ENCODE results near the gene CST8. TPM values are rescaled to one million over a fixed set of nuclear protein-coding genes. Genes with fewer than 3 reads are reported as not detected.

CST8 gene
- polyA plus RNA-seq, 1 of the 3 experiments (the other 2 are of a cell fraction): not detected

DNA sequence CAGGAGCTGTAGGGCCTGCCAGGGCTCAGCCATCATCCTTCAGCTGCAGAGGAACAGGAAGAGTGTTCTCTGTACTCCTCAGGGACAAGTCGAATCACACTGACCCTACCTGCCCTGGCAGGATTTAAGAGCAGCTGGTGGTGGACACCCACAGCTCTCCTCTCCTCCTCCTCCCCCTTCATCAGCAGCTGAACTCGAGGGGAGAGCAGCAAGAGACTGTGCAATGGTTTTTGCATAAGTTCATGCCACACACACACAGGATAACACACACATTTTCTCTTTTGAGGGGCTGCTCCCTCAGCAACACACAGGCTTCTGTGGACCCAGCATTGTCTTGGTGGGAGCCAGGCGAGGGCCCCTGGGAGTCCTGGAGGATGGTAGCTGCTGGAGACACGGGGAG is 38.1 kb upstream of the CST8 start, which contains the start of gene CST11:
CST11 (minus strand) TSS at position 101 of the 400 bp plus-strand sequence; CDS start at position 36, 65 bp downstream.
- no peaks in the 10 kb centered on the region for H3K79me2 ChIP-seq (ENCODE audit: insufficient read depth)
- TF ChIP-seq, protein P1, sequence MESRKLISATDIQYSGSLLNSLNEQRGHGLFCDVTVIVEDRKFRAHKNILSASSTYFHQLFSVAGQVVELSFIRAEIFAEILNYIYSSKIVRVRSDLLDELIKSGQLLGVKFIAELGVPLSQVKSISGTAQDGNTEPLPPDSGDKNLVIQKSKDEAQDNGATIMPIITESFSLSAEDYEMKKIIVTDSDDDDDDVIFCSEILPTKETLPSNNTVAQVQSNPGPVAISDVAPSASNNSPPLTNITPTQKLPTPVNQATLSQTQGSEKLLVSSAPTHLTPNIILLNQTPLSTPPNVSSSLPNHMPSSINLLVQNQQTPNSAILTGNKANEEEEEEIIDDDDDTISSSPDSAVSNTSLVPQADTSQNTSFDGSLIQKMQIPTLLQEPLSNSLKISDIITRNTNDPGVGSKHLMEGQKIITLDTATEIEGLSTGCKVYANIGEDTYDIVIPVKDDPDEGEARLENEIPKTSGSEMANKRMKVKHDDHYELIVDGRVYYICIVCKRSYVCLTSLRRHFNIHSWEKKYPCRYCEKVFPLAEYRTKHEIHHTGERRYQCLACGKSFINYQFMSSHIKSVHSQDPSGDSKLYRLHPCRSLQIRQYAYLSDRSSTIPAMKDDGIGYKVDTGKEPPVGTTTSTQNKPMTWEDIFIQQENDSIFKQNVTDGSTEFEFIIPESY (IDR thresholded peaks at IDR 0.05; ENCODE audit: borderline replicate concordance, low read depth): no peak
- H3K9me2 ChIP-seq: no peaks in the 10 kb centered on the region
- ChIA-PET POLR2A (no interaction called here), CTCF (interaction anchor here (1.5 kb wide), 2 partner anchors 9 to 11 kb away, joined by 4 to 5 read pairs; no protein-coding TSS in a partner anchor)
- no peak within 1 kb of the TSS for H3K27ac ChIP-seq (ENCODE audit: low read depth in 2 of 2, low read length in 1 of 2)
- H3K9me3 ChIP-seq: no peaks in the 10 kb centered on the region
- no peaks in the 10 kb centered on the region for H4K20me1 ChIP-seq (ENCODE audit: insufficient read depth)
- no peak within 1 kb of the TSS for H3K4me3 ChIP-seq (ENCODE audit: low read depth in 2 of 2, low read length in 1 of 2)
- H3F3A ChIP-seq (replicated peaks; ENCODE audit: insufficient read depth): no peaks in the 10 kb centered on the region
- no peak within 1 kb of the TSS for H2AFZ ChIP-seq (ENCODE audit: low read depth)
- no peak within 1 kb of the TSS for H3K9ac ChIP-seq
- no peak within 1 kb of the TSS for H3K4me2 ChIP-seq
- H3K36me3 ChIP-seq (replicated peaks in 1 of 2; ENCODE audit: control insufficient read depth in 1 of 2, insufficient read depth in 2 of 2, low read length in 1 of 2): no peaks in the 10 kb centered on the region
- no peak for DNase-seq
- 0% methylated on average over 3 of the region's 4 CpGs for WGBS (ENCODE audit: low lambda C conversion rate)
- no peaks in the 10 kb centered on the region for H3K4me1 ChIP-seq (ENCODE audit: control insufficient read depth in 1 of 2, insufficient read depth in 2 of 2, low read depth in 1 of 2, low read length in 1 of 2)
- H3K27me3 ChIP-seq (ENCODE audit: insufficient read depth): peaks cover 41% of the 10 kb centered on the region

DNA sequence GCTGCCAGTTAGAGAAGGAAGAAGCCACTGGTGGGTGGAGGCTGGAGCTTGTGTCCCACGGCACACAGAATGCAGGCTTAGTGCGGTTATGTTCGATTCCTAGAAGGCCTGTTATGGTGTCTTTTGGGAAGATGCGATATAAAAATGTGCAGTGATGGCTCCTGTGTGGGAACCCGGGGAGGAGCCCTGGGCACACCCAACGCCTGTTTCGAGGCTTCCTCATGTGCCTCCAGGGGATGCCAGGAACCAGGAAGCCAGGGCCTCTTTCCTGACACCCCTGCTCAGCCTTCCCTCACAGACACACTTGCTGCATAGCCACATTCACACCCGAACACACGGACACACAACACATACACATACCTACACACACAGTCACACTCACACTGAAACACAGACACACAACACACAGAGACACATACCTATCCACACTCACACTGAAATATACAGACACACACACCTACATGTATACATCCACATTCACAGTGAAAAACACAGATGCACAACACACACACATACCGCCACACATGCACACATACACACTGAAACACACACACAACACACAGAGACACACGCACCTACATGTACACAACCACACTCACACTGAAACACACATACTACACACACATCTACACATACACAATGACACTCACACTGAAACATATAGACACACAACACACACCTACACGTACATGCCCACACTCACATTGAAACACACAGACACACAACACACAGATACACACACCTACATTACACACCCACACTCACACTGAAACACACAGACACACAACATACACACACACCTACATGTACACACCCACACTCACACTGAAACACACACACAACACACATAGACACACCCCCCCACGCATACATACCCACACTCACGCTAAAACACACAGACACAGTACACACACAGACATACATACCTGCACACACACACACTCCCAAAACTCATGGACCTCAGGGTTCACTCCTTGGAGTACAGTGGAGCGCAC is 37.1 kb upstream of the CST8 start:
- no peaks in the 10 kb centered on the region for H3F3A ChIP-seq (replicated peaks; ENCODE audit: insufficient read depth)
- H3K36me3 ChIP-seq (replicated peaks in 1 of 2; ENCODE audit: control insufficient read depth in 1 of 2, insufficient read depth in 2 of 2, low read length in 1 of 2): no peaks in the 10 kb centered on the region
- no peak overlapping the region for H3K4me3 ChIP-seq (ENCODE audit: low read depth in 2 of 2, low read length in 1 of 2)
- ChIA-PET CTCF (interaction anchor here (1.5 kb wide), 1 partner anchor 10 kb away, joined by 5 read pairs; no protein-coding TSS in a partner anchor), POLR2A (no interaction called here)
- no peak for DNase-seq
- no peaks in the 10 kb centered on the region for H3K4me1 ChIP-seq (ENCODE audit: control insufficient read depth in 1 of 2, insufficient read depth in 2 of 2, low read depth in 1 of 2, low read length in 1 of 2)
- H2AFZ ChIP-seq (ENCODE audit: low read depth): no peak overlapping the region
- H3K9me3 ChIP-seq: no peaks in the 10 kb centered on the region
- H3K9me2 ChIP-seq: no peaks in the 10 kb centered on the region
- 42% methylated on average over 14 of the region's 15 CpGs for WGBS (ENCODE audit: low lambda C conversion rate)
- no peak overlapping the region for H3K9ac ChIP-seq
- H3K4me2 ChIP-seq: no peak overlapping the region
- H3K79me2 ChIP-seq (ENCODE audit: insufficient read depth): no peaks in the 10 kb centered on the region
- TF ChIP-seq, protein P2, sequence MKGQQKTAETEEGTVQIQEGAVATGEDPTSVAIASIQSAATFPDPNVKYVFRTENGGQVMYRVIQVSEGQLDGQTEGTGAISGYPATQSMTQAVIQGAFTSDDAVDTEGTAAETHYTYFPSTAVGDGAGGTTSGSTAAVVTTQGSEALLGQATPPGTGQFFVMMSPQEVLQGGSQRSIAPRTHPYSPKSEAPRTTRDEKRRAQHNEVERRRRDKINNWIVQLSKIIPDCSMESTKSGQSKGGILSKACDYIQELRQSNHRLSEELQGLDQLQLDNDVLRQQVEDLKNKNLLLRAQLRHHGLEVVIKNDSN (IDR thresholded peaks at IDR 0.05; ENCODE audit: borderline replicate concordance, low read depth): no peak
- no peak for TF ChIP-seq FOSL2 (IDR thresholded peaks at IDR 0.05; ENCODE audit: borderline replicate concordance, low read depth)
- no peak for TF ChIP-seq GABPA (IDR thresholded peaks at IDR 0.05; ENCODE audit: low read depth)
- TF ChIP-seq, protein P3, sequence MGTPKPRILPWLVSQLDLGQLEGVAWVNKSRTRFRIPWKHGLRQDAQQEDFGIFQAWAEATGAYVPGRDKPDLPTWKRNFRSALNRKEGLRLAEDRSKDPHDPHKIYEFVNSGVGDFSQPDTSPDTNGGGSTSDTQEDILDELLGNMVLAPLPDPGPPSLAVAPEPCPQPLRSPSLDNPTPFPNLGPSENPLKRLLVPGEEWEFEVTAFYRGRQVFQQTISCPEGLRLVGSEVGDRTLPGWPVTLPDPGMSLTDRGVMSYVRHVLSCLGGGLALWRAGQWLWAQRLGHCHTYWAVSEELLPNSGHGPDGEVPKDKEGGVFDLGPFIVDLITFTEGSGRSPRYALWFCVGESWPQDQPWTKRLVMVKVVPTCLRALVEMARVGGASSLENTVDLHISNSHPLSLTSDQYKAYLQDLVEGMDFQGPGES (IDR thresholded peaks at IDR 0.05; ENCODE audit: low read depth, low read length): no peak
- TF ChIP-seq CHD2 (IDR thresholded peaks at IDR 0.05; ENCODE audit: low read length, partially characterized antibody): no peak
- TF ChIP-seq GATA2 (CRISPR knock-in tag; IDR thresholded peaks at IDR 0.05): no peak
- no peak for TF ChIP-seq TAF1 (IDR thresholded peaks at IDR 0.05; ENCODE audit: borderline replicate concordance, low read depth, low read length)
- TF ChIP-seq NFIC (IDR thresholded peaks at IDR 0.05; ENCODE audit: borderline replicate concordance): no peak
- TF ChIP-seq RXRA (IDR thresholded peaks at IDR 0.05; ENCODE audit: borderline replicate concordance, low read depth): no peak
- H3K27me3 ChIP-seq (ENCODE audit: insufficient read depth): peaks cover 51% of the 10 kb centered on the region
- H4K20me1 ChIP-seq (ENCODE audit: insufficient read depth): no peaks in the 10 kb centered on the region
- no peak overlapping the region for H3K27ac ChIP-seq (ENCODE audit: low read depth in 2 of 2, low read length in 1 of 2)

Data from SK-N-SH (cell line).